H1 (cell line): Measurements from ENCODE around the gene GNAQ. TPM values are rescaled to one million over a fixed set of nuclear protein-coding genes. Genes with fewer than 3 reads are reported as not detected.

Experiments
- ZNF274 ChIP-seq: IDR thresholded peaks from 2 replicates; pipeline ENCODE4 v1.7.0; 2012; ENCODE audit warnings: low read length, borderline replicate concordance; ENCODE audit errors: extremely low read depth
- polyA plus RNA-seq, 7 experiments: library from polyadenylated mRNA; depleted of rRNA in 3 of 7; stranded (reverse) in 5 of 7; unstranded in 2 of 7; fragments of >200 nt in 5 of 7; fragments of 200-250 nt in 2 of 7; gene quantifications; 1 replicate in 5 of 7; 2 replicates in 1 of 7; 4 replicates in 1 of 7; pipeline versions ENCODE4 v1.2.1 to v1.2.3, GENCODE V29; 2011 to 2013; ENCODE audit warnings: missing spikeins in 2 of 7, mixed read lengths in 2 of 7
- total RNA-seq: library from RNA; stranded (reverse); fragmentation: NEBNext Ultra II Directional; extraction: Animal tissue kit (Norgen Biotek cat#: 25700); gene quantifications from 2 replicates; pipeline ENCODE4 v1.2.1, GENCODE V29; 2021

The GNAQ gene
- total and polyA plus RNA-seq, 2 of the 8 experiments (the other 6 are each of a cell fraction or from before 2014, with no cell fraction given), result 22.8 to 63.8 TPM

DNA sequence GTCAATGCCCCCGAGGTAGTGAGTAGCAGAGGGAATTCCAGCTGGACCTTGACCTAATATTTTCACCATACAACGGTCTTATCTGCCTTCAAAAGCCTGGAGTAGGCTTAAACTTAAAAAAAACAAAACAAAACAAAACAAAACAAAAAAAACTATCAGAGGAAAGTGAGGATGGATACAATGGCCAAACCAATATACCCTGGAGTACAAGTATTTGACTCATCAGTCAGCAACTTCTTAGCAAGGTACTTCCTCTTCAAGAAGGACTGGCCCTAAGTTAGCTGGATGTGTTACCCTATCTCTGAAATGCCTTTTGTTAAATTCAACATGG is 222.9 kb downstream of the GNAQ start (continued):
- no peak for TF ChIP-seq ZNF274
- TF ChIP-seq, all 59 proteins: peak for 0
